ENCODE results near the gene ADAMTS10. TPM values are rescaled to one million over a fixed set of nuclear protein-coding genes. Genes with fewer than 3 reads are reported as not detected.

ADAMTS10 gene
- total RNA-seq, 1 donor from 2014 or later: 58.7 TPM

GRCh38 chr19:8592231-8593009 lies 18.1 kb downstream of the ADAMTS10 start:
- peaks cover 32% of the 10 kb centered on the region for H3K36me3 Mint-ChIP-seq (ENCODE audit: low read depth, unreplicated experiment)
- peak; percentile 99 for DNase-seq (ENCODE audit: low spot score)
- peak overlapping the region; percentile 86 for H3K4me3 Mint-ChIP-seq (ENCODE audit: unreplicated experiment)
- H3K27ac Mint-ChIP-seq (ENCODE audit: unreplicated experiment): peak overlapping the region; percentile 70
- TF ChIP-seq, protein P1, sequence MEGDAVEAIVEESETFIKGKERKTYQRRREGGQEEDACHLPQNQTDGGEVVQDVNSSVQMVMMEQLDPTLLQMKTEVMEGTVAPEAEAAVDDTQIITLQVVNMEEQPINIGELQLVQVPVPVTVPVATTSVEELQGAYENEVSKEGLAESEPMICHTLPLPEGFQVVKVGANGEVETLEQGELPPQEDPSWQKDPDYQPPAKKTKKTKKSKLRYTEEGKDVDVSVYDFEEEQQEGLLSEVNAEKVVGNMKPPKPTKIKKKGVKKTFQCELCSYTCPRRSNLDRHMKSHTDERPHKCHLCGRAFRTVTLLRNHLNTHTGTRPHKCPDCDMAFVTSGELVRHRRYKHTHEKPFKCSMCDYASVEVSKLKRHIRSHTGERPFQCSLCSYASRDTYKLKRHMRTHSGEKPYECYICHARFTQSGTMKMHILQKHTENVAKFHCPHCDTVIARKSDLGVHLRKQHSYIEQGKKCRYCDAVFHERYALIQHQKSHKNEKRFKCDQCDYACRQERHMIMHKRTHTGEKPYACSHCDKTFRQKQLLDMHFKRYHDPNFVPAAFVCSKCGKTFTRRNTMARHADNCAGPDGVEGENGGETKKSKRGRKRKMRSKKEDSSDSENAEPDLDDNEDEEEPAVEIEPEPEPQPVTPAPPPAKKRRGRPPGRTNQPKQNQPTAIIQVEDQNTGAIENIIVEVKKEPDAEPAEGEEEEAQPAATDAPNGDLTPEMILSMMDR (IDR thresholded peaks at IDR 0.05; ENCODE audit: unreplicated experiment): no peak
- H3K4me1 Mint-ChIP-seq (ENCODE audit: unreplicated experiment): peaks cover 16% of the 10 kb centered on the region
- peaks cover 19% of the 10 kb centered on the region for H3K27me3 Mint-ChIP-seq (ENCODE audit: unreplicated experiment)
- H3K9me3 Mint-ChIP-seq (ENCODE audit: unreplicated experiment): peaks cover 8% of the 10 kb centered on the region

DNA sequence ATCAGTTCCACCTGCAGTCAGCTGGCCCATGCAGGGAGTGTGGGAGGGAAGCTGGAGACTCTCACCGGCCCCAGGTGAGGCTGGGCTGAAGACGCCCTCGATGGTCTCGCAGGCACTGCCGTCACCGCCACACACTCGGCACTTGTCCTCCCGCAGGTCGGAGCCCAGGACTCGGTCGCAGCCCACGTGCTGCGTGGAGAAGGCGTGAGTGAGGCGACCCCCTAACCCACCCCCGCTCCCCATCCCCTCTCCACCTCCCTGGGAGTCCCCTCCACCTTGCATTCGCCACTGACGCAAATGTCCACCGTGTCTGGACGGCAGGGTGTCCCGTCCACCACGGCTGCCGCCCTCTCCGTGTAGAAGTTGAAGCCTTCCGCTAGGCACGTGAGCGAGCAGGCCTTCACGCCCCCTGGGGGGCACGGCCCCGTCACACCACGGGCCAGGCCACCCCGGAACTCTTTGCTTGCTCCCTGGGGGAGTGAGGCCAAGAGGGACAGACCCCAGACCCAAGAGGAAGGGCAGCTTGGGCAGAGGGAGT lies 21.3 kb downstream of the ADAMTS10 start:
- TF ChIP-seq, protein P1 (IDR thresholded peaks at IDR 0.05; ENCODE audit: unreplicated experiment): no peak
- no peak overlapping the region for H3K4me3 Mint-ChIP-seq (ENCODE audit: unreplicated experiment)
- peaks cover 10% of the 10 kb centered on the region for H3K36me3 Mint-ChIP-seq (ENCODE audit: low read depth, unreplicated experiment)
- H3K27ac Mint-ChIP-seq (ENCODE audit: unreplicated experiment): no peak overlapping the region
- peaks cover 17% of the 10 kb centered on the region for H3K27me3 Mint-ChIP-seq (ENCODE audit: unreplicated experiment)
- DNase-seq (ENCODE audit: low spot score): no peak
- H3K4me1 Mint-ChIP-seq (ENCODE audit: unreplicated experiment): peaks cover 14% of the 10 kb centered on the region
- peaks cover under 1% of the 10 kb centered on the region for H3K9me3 Mint-ChIP-seq (ENCODE audit: unreplicated experiment)

- Mint-ChIP-seq H3K9me3 (ENCODE audit: unreplicated experiment) (no peaks in the 10 kb centered on the region), H3K27ac (ENCODE audit: unreplicated experiment) (no peak overlapping the region), H3K4me1 (ENCODE audit: unreplicated experiment) (no peaks in the 10 kb centered on the region), H3K36me3 (ENCODE audit: low read depth, unreplicated experiment) (peaks cover 8% of the 10 kb centered on the region), H3K27me3 (ENCODE audit: unreplicated experiment) (peaks cover 11% of the 10 kb centered on the region), H3K4me3 (ENCODE audit: unreplicated experiment) (no peak overlapping the region)
- TF ChIP-seq, protein P1 (IDR thresholded peaks at IDR 0.05; ENCODE audit: unreplicated experiment): peak; percentile 81
- DNase-seq (ENCODE audit: low spot score): peak; percentile 82
Observed at GRCh38 chr19:8585894-8586750, 24.4 kb downstream of the ADAMTS10 start.

- Mint-ChIP-seq H3K9me3 (ENCODE audit: unreplicated experiment) (no peaks in the 10 kb centered on the region), H3K36me3 (ENCODE audit: low read depth, unreplicated experiment) (peaks cover 8% of the 10 kb centered on the region), H3K27ac (ENCODE audit: unreplicated experiment) (no peak overlapping the region)
Observed at GRCh38 chr19:8584965-8585893, 25.3 kb downstream of the ADAMTS10 start.

More at GRCh38 chr19:8584965-8585893, 25.3 kb downstream of the ADAMTS10 start:
- Mint-ChIP-seq H3K4me3 (ENCODE audit: unreplicated experiment) (no peak overlapping the region), H3K27me3 (ENCODE audit: unreplicated experiment) (peaks cover 11% of the 10 kb centered on the region), H3K4me1 (ENCODE audit: unreplicated experiment) (no peaks in the 10 kb centered on the region)
- DNase-seq (ENCODE audit: low spot score): no peak
- TF ChIP-seq, protein P1 (IDR thresholded peaks at IDR 0.05; ENCODE audit: unreplicated experiment): no peak
